MG63 (cell line): ENCODE measurements around the gene MAX. TPM values are rescaled to one million over a fixed set of nuclear protein-coding genes. Genes with fewer than 3 reads are reported as not detected.

Source experiments
- DNase-seq: peaks from one replicate; pipeline ENCODE4 v3.0.0-alpha.2; 2020
- H3K27me3 ChIP-seq: fragments of 250-450 bp; sonication (Bioruptor Pico); 2 replicates; pipeline ENCODE4 v1.5.1; 2020; ENCODE audit warnings: mild to moderate bottlenecking, moderate library complexity
- H3K36me3 ChIP-seq: fragments of 250-450 bp; sonication (Bioruptor Pico); 2 replicates; pipeline ENCODE4 v1.5.1; 2020; ENCODE audit warnings: mild to moderate bottlenecking, moderate library complexity
- H3K4me3 ChIP-seq: fragments of 250-450 bp; sonication (Bioruptor Pico); 2 replicates; pipeline ENCODE4 v1.5.1; 2020; ENCODE audit warnings: mild to moderate bottlenecking, moderate library complexity
- H3K9me3 ChIP-seq: fragments of 250-450 bp; sonication (Bioruptor Pico); 2 replicates; pipeline ENCODE4 v1.5.1; 2020; ENCODE audit warnings: mild to moderate bottlenecking, moderate library complexity
- total RNA-seq: library from RNA; depleted of rRNA; stranded (reverse); fragments of >200 nt; shearing (Covaris generic); gene quantifications from 2 replicates; pipeline ENCODE4 v1.2.3, GENCODE V29; 2014; ENCODE audit warnings: low replicate concordance

Gene MAX
- total RNA-seq, 1 experiment from 2014 or later, result 30.8 TPM

- Histone ChIP-seq H3K27me3 (no peaks in the 10 kb centered on the region), H3K4me3 (no peak overlapping the region), H3K9me3 (no peaks in the 10 kb centered on the region), H3K36me3 (peaks cover 30% of the 10 kb centered on the region)
- DNase-seq, result no peak
Measured at GRCh38 chr14:65082930-65083329, 19.4 kb downstream of the MAX start.

- no peaks in the 10 kb centered on the region for H3K9me3 ChIP-seq
- no peak overlapping the region for H3K4me3 ChIP-seq
- H3K27me3 ChIP-seq, result no peaks in the 10 kb centered on the region
- H3K36me3 ChIP-seq, result peaks cover 19% of the 10 kb centered on the region
- no peak for DNase-seq
Measured at GRCh38 chr14:65080960-65081747, 21.2 kb downstream of the MAX start.

DNA sequence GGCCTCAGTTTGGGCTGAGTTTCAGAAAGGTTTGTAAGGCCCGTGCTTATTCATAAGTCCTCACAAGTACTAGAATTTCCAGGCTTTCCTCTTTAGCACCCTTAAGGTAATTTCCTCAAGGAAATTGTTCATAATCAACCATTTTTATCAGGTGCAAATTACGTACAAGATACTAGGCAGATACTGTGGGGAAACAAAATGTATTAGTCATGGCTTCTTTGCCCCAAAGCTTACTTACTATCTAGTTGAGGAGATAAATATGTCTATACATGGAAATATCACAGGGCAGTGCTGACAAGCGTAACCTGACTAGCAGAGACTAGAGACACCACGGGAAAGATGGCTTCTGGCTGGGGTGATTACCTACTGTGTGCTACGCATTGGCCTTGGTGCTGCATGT, 22.5 kb downstream of the MAX start:
- H3K4me3 ChIP-seq, result no peak overlapping the region
- no peaks in the 10 kb centered on the region for H3K9me3 ChIP-seq
- DNase-seq, result no peak
- H3K27me3 ChIP-seq, result no peaks in the 10 kb centered on the region
- peaks cover 14% of the 10 kb centered on the region for H3K36me3 ChIP-seq

DNA sequence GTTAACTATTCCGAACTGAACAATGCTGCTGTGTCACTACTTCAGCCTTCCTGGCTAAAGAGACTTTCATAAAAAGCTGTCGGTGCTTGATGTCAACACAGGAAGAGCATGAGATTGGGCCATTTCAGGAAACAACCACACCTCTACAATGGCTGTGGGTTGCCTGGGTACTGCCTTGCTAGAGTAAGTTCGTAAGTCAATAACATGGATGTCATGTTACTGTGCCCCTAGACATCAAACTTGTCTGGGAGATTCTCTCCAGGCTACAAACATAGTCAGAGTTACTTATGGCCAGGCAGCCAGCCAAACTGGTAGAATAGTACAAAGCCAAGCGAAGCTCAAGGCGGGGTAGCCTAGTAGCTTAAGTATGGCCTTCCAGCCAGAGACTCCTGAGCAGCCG, 23.1 kb downstream of the MAX start:
- Histone ChIP-seq H3K36me3 (peaks cover 14% of the 10 kb centered on the region), H3K4me3 (no peak overlapping the region), H3K9me3 (no peaks in the 10 kb centered on the region), H3K27me3 (no peaks in the 10 kb centered on the region)
- DNase-seq, result no peak

DNA sequence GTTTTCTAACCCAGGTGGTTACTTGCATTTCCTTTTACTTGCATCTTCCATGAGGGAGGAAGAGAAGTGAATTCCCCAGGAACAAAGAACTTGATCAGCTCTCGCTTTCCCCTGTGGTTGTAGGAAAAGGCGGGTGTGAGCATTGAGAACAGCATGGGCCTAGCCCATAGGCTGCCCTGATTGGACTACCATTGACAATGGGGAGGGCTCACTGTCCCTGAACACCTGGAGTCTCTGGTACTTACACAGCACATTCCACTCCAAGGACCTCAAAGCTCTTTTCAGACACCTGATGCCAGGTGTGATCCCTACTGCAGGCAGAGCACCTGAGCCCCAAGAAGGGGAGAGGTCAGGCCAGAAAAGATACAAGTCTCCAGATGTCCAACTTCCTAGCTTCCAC, 25.0 kb downstream of the MAX start:
- Histone ChIP-seq H3K27me3 (no peaks in the 10 kb centered on the region), H3K9me3 (no peaks in the 10 kb centered on the region), H3K4me3 (no peak overlapping the region), H3K36me3 (peaks cover 14% of the 10 kb centered on the region)
- DNase-seq, result no peak

- Histone ChIP-seq H3K36me3 (peaks cover 7% of the 10 kb centered on the region), H3K9me3 (no peaks in the 10 kb centered on the region), H3K4me3 (no peak overlapping the region), H3K27me3 (no peaks in the 10 kb centered on the region)
- DNase-seq, result no peak
Measured at GRCh38 chr14:65075628-65076325, 26.5 kb downstream of the MAX start.

DNA sequence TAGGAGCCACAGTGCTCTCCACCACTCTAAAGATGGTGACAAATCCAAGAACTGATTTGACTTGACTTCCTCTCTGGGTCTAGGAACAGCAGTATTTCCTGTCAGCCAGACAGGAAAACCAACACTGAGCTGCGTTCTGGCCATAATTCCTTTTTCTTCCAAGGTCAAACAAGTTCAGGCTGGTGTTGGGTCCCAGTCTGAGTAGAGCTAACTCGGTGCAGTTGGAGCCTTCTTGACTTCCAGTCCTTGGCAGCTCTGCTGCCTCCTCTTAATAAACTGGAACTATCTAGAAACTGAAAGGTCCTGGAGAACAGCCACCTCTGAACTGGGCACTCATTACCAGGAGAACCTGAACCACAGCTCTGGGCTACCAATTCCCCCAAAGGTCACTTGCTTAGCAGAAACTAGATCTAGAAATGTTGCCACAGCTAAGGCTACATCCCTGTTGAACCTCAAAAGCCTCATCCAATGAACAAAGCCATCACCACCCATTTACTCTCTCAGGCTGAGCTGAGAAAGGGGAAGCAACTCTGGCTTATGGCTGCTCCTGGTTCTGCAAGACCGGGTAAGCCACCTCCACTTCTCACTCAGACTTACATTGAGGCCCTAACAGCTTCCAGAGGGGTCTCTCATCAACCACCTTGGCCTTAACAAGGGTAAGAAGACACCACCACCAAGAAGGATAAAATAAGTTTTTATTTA, 27.7 kb downstream of the MAX start:
- H3K36me3 ChIP-seq, result peaks cover 7% of the 10 kb centered on the region

DNA sequence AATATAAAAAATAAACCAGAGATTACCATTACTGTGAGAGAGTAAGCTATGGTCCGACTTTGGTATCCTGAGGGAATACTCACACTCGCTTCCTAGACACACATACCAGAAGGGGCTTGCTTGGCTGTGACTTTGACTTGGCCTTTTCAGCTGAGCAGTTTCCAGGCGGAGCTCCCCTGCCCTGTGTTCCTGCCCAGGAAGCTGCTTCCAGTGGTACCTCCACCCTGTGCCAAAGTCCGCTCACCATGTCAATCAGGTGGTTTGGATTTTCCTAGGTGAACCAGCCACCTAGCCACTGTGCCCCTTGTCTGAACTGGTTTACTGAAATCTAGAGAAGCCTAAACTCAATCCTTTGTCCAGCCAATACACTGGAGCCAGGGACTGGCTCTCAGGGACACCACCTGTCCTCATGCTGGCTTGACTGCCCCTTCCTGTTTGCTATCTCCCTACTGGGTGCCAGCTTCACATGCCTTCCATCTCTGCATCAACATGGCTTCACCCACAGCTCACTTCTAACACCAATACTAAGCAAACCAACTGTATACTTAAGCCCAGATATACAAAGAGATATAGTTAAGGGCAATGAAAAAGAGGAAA, 28.6 kb downstream of the MAX start:
- Histone ChIP-seq H3K9me3 (no peaks in the 10 kb centered on the region), H3K27me3 (no peaks in the 10 kb centered on the region), H3K36me3 (peaks cover 5% of the 10 kb centered on the region), H3K4me3 (no peak overlapping the region)
- no peak for DNase-seq

More for the DNA sequence above, 27.7 kb downstream of the MAX start:
- no peak for DNase-seq
- Histone ChIP-seq H3K9me3 (no peaks in the 10 kb centered on the region), H3K4me3 (no peak overlapping the region), H3K27me3 (no peaks in the 10 kb centered on the region)

DNA sequence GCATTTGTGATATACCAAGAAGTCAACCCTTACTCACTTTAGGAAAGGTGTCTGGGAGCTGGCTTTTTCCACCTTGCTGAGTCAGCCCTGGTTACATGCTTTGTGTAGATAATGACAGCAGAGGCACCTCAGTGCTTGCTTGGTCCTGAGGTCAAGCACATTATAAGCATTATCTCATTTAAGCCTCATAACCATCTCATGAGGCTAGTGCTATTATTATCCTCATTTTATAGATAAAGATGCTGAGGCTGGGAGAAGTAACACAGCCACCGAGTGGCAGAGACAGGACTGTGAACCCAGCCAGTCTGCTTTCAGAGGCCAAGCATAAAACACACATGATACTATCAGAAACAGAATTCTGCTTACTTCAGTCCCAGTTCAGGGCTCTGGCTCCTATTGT, 29.4 kb downstream of the MAX start:
- no peak for DNase-seq
- no peaks in the 10 kb centered on the region for H3K27me3 ChIP-seq
- H3K4me3 ChIP-seq, result no peak overlapping the region
- H3K36me3 ChIP-seq, result peaks cover 4% of the 10 kb centered on the region; the same call in 1 of the 2 replicates
- no peaks in the 10 kb centered on the region for H3K9me3 ChIP-seq

DNA sequence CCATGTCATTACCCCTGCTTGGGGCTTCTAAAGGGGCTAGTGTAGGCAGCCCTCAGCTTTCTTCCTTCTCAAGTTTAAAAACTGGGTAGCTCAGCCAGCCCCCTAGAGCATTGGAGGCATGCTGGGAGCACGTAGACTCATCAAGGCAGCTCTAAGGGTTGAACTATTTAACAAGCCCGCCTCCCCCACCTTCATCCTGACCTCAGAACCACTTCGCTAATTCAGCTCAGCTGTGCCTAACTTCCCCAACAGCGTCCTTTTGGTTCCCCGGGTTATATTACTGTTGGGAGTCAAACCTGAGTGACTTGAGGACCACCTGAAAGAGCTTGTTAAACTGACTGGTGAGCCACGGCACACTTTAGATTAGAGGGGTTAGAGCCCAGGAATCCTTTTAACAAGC, 30.1 kb downstream of the MAX start:
- Histone ChIP-seq H3K36me3 (no peaks in the 10 kb centered on the region), H3K27me3 (no peaks in the 10 kb centered on the region), H3K4me3 (no peak overlapping the region), H3K9me3 (no peaks in the 10 kb centered on the region)
- DNase-seq, result no peak

DNA sequence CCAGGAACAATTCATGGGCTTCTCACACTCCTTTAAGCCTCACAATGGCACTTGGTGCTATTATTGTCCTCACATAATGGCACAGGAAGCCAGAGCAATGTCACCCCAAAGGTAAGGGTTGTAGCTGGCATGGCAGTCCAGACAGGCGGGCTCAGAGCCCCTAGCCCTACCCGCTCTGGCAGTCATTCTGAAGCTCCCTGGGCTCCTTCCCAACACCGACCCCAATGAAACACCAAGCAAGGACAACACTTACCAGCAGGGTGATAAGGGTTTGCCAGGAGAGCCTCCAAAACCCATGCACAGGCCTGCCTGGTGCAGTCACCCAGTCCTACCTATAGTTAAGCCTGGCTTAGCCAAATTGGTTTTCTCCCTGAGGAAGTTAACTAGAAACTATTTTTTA, 30.8 kb downstream of the MAX start:
- Histone ChIP-seq H3K9me3 (no peaks in the 10 kb centered on the region), H3K27me3 (no peaks in the 10 kb centered on the region), H3K36me3 (no peaks in the 10 kb centered on the region), H3K4me3 (no peak overlapping the region)
- DNase-seq, result no peak

DNA sequence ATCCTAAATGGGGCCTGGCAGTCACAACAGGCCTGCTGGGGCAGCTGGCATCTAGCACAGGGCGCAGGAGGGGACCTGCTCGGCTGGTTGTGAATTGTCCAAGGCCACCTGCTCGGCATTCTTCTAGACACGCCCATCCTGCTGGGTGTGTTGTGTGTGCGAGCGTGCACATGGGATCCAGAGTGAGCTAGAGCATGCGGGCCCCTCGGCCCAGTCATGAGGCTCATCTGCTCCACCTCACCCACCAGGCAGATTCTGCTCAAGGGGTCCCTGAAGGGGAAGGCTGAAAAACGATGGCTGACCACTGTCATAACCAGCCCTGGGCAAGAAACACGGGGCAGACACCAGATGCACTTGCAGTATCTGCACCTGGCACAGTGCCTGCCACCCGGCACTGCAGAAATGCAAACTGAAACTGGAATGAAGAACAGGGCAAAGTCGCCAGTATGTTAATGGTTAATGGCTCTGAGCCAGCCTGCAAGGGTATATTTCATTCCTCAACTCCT, 31.8 kb downstream of the MAX start:
- H3K27me3 ChIP-seq, result no peaks in the 10 kb centered on the region
- H3K36me3 ChIP-seq, result no peaks in the 10 kb centered on the region
- DNase-seq, result no peak
- H3K9me3 ChIP-seq, result no peaks in the 10 kb centered on the region
- no peak overlapping the region for H3K4me3 ChIP-seq

- no peaks in the 10 kb centered on the region for H3K36me3 ChIP-seq
- DNase-seq, result no peak
- H3K9me3 ChIP-seq, result no peaks in the 10 kb centered on the region
- no peak overlapping the region for H3K4me3 ChIP-seq
- H3K27me3 ChIP-seq, result no peaks in the 10 kb centered on the region
Measured at GRCh38 chr14:65069874-65070413, 32.4 kb downstream of the MAX start.

DNA sequence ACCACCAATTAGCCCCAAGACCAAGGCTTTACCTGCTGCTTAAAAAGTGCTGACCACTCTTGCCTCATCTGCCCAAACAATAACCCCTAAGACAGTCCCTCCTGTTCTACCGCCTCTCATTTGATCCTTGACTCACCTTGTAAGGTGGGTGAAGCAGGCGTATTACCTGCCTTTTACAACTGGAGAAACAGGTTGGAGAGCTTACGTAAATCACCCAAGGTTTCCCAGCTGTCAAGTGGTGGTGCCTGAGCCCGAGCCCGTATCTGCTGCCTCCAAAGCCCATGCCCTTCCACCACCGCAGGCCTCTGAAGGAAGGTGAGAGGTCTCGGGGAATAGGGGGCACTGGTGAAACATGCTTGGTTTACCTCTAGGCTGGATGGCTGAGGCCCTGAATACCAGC, 36.6 kb downstream of the MAX start:
- H3K36me3 ChIP-seq, result no peaks in the 10 kb centered on the region; the same call in 1 of the 2 replicates
- no peak overlapping the region for H3K4me3 ChIP-seq
- H3K9me3 ChIP-seq, result no peaks in the 10 kb centered on the region
- H3K27me3 ChIP-seq, result no peaks in the 10 kb centered on the region
- no peak for DNase-seq

DNA sequence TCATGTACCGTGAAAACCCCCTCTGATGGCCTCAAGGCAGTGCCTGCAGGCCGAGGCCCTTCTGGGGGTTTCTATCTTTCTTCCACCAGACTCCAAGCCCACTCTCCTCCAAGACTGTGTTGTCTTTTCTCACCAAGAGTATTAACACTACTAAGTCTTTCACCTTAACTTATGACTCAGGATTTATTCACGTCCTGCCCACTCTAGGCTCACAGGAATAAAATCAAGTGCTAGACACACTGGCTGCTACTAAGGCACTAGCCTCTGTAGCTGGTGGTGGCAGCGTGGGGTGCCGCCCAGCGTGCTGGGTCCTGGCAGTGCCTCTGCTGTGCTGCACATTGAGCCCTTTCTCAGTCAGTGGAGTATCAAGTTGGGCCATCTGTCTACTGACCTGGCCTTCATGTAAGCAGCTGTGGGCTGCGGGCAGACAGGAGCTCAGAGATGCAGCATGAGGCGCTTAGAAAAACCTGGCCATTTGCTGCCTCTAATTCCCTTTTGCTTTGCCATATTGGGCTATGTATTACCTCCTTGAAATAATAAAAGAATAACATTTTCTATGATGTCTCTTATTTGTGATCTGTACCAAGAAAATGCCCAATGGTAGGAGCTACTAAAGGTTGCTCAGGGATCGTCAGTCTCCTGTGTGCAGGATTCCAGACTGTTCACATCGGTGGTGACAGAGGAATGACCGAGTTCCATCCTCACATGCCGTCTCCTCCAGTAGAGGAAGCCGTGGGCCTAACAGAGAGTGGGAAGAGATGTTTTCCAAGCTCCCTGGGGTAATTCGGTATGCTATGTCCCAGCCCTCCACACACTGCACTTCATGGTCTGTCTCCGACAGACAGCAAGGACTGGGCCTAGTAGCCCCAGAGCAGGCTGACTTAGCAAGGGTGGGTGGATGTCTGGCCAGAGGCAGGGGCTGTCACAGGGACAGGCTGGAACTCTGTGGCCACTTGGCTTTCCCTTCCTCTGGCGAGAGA, 39.9 kb downstream of the MAX start:
- no peak for DNase-seq
- no peaks in the 10 kb centered on the region for H3K9me3 ChIP-seq
- H3K4me3 ChIP-seq, result no peak overlapping the region
- H3K27me3 ChIP-seq, result no peaks in the 10 kb centered on the region
- no peaks in the 10 kb centered on the region; the same call in 1 of the 2 replicates for H3K36me3 ChIP-seq

GRCh38 chr14:65057695-65058094, 44.6 kb downstream of the MAX start:
- no peaks in the 10 kb centered on the region for H3K9me3 ChIP-seq
- no peaks in the 10 kb centered on the region; the same call in 1 of the 2 replicates for H3K36me3 ChIP-seq
- no peaks in the 10 kb centered on the region for H3K27me3 ChIP-seq
- no peak overlapping the region for H3K4me3 ChIP-seq
- no peak for DNase-seq
